ENCODE data around the gene LRP2. TPM values are rescaled to one million over a fixed set of nuclear protein-coding genes. Genes with fewer than 3 reads are reported as not detected.

Gene LRP2
- total RNA-seq, 2 experiments from 2014 or later: 1.4 to 1.6 TPM

DNA sequence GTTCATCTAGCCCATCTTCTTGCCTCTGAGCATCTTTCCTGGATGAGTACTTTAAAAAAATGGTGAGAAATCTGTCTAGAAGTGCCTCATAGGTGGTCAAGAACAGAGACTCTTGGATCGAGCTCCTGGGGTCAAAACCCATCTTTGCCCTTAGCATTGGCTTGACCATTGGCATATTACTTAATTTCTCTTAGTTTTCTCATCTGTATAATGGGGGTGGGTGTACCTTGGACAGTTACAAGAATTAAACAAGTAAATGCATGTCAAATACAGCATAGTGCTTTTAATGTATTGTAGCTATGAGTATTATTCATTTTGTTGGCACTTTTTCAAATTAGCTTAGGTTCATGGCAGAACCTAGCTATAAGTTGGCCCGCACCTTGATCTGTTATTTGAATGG, 256.2 kb downstream of the LRP2 start:
- Mint-ChIP-seq H3K27me3 (peaks cover 4% of the 10 kb centered on the region), H3K4me3 (no peak overlapping the region), H3K4me1 (peaks cover 42% of the 10 kb centered on the region), H3K36me3 (no peaks in the 10 kb centered on the region), H3K27ac (no peak overlapping the region), H3K9me3 (no peaks in the 10 kb centered on the region)
- DNase-seq: no peak

DNA sequence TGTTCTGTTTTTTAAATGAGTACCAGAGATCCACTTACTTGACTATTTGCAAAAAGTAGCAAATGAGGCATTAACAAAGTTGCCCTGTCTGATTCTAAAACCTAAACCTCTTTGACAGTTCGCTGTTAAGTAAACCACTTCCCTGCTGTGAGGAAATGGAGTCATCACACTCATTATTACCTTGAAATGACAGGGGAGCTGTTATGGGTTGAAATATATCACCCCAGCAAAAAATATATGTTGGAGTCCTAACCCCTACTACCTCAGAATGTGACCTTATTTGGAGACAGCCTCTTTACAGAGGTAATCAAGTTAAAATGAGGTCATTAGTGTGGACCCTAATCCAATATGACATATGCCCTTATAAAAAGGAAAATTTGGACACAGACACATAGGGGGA, 256.9 kb downstream of the LRP2 start:
- H3K9me3 Mint-ChIP-seq: no peaks in the 10 kb centered on the region
- DNase-seq: no peak
- H3K4me1 Mint-ChIP-seq: peaks cover 42% of the 10 kb centered on the region
- H3K36me3 Mint-ChIP-seq: no peaks in the 10 kb centered on the region
- H3K27me3 Mint-ChIP-seq: peaks cover 4% of the 10 kb centered on the region
- no peak overlapping the region for H3K27ac Mint-ChIP-seq
- no peak overlapping the region for H3K4me3 Mint-ChIP-seq

DNA sequence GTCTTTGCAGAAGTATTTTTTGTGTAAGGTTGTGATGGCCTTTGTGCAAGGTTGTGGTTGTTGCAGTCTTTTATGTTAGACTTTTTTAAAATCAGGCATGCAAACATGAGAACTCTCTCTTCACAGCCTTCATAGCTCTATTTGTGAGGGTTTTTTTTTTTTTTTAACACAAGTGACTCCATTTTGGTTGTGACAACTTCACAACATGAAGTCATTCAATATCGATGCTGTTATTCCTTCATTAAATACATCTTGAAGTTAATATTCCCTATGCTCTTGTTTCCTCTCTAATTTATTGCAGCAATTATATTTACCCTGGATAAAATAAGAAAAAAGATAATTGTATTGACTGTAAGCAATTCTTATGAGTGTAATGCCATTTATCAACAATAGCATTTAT, 257.5 kb downstream of the LRP2 start:
- no peak for DNase-seq
- Mint-ChIP-seq H3K36me3 (no peaks in the 10 kb centered on the region), H3K4me1 (peaks cover 40% of the 10 kb centered on the region), H3K27ac (no peak overlapping the region), H3K4me3 (no peak overlapping the region), H3K27me3 (peaks cover 4% of the 10 kb centered on the region), H3K9me3 (no peaks in the 10 kb centered on the region)

DNA sequence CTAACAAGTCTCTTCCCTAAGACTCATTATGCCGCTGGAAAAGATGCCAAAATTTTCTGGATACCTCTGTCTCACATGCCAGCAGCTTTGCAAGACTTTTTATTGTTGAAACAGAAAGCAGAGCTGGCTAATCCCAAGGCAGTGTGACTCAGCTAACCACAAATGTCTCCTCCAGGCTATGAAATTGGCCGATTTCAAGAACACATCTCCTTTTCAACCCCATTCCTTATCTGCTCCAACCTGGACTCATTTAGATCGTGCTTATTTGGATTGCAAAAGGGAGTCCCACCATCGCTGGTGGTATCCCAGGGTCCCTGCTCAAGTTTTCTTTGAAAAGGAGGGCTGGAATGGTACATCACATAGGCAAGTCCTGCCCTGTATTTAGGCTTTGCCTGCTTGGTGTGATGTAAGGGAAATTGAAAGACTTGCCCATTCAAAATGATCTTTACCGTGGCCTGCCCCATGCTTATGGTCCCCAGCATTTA, 266.7 kb downstream of the LRP2 start:
- Mint-ChIP-seq H3K27ac (no peak overlapping the region), H3K4me3 (no peak overlapping the region)

DNA sequence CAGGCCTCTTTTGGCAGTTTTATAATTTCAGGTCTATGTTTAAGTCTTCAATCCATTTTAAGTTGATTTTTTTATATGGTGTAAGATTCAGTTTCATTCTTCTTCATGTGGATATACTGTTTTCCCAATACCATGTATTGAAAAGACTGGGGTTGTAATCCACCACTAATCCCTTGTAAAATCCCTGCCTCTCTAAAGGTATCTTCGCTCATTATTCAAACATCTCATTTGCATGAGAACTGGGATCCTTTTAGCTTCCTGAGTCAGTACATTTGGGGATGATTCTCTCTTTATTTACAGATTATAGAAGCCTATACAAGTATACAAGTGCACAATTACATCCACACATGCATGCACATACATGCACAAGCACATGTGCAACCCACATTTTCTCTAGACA, 267.7 kb downstream of the LRP2 start:
- Mint-ChIP-seq H3K36me3 (no peaks in the 10 kb centered on the region), H3K27me3 (peaks cover 11% of the 10 kb centered on the region), H3K4me1 (peaks cover 9% of the 10 kb centered on the region), H3K9me3 (no peaks in the 10 kb centered on the region), H3K4me3 (no peak overlapping the region), H3K27ac (no peak overlapping the region)
- no peak for DNase-seq

More for the DNA sequence above, 266.7 kb downstream of the LRP2 start:
- Mint-ChIP-seq H3K4me1 (peaks cover 9% of the 10 kb centered on the region), H3K27me3 (peaks cover 11% of the 10 kb centered on the region), H3K36me3 (no peaks in the 10 kb centered on the region), H3K9me3 (no peaks in the 10 kb centered on the region)
- DNase-seq: no peak

DNA sequence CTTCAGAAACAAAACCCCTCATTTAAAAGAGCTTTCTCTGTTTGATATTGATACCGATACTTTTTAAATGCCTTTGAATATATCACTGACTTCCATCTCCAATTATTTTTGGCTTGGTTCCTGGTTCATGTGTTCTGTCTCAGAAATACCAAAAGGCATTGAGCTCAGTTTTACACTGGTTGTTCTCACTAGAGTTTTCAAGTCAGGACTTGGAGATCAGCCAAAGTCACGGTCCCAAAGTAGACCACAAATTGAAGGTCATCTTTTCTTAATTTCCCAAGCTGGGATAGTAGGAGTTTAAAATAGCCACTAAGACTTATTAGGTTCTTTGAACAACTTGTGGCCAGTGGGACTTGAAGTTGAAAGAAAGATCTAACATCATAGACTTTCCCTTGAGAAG, 268.8 kb downstream of the LRP2 start:
- Mint-ChIP-seq H3K9me3 (no peaks in the 10 kb centered on the region), H3K27me3 (peaks cover 11% of the 10 kb centered on the region), H3K4me1 (peaks cover 9% of the 10 kb centered on the region), H3K4me3 (no peak overlapping the region), H3K27ac (no peak overlapping the region), H3K36me3 (no peaks in the 10 kb centered on the region)
- no peak for DNase-seq

DNA sequence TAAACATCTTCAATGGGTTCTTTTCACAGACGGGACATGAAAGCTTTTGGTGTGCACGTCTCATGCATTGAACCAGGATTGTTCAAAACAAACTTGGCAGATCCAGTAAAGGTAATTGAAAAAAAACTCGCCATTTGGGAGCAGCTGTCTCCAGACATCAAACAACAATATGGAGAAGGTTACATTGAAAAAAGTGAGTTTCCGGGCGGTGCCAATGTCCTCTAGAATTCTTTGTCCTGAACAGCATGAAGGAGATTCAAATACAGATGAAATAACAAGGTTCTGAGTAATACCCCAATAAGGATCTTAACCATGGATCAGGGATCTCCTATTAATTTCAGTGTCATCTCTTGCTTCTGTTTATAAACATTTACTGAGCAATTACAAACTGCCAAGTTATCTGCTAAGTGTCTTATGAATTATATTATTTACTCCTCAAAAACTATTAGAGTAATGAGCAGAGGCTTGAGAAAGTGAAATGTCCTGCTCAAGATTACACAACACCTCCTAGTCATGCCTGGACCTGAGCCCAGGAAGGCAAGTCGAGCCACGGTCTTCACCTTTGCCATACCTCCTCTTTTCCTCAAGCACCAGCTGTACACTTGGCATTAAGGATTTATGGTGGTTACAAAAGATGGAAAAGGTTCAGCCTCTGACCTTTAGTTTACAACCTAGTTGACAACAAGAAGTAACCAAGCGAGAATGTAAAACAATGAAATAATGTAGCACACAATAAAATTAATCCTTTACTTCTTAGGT, 270.4 kb downstream of the LRP2 start:
- Mint-ChIP-seq H3K27ac (no peak overlapping the region), H3K27me3 (peaks cover 11% of the 10 kb centered on the region), H3K9me3 (no peaks in the 10 kb centered on the region), H3K4me3 (no peak overlapping the region), H3K4me1 (peaks cover 9% of the 10 kb centered on the region), H3K36me3 (no peaks in the 10 kb centered on the region)
- DNase-seq: no peak

DNA sequence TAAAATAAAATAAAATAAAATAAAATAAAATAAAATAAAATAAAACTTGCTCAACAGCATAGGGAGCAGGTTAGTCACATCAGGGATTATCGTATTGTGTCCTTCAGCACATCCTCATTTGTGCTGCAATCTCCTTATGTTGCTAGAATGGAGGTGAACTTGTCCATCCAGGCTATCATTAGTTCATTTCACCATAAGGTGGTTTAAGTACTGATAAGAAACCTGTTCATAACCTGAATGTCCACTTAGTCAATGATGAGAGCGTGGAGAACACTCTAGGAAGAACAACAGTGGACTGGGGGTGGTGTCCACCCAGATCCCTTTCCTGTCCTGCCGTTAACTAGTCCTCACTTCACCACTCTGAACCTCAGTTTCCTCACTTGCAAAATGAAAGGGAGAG, 271.1 kb downstream of the LRP2 start:
- no peak overlapping the region for H3K4me3 Mint-ChIP-seq
- no peaks in the 10 kb centered on the region for H3K9me3 Mint-ChIP-seq
- no peak for DNase-seq
- no peaks in the 10 kb centered on the region for H3K36me3 Mint-ChIP-seq
- peaks cover 9% of the 10 kb centered on the region for H3K4me1 Mint-ChIP-seq
- H3K27ac Mint-ChIP-seq: no peak overlapping the region
- peaks cover 11% of the 10 kb centered on the region for H3K27me3 Mint-ChIP-seq

DNA sequence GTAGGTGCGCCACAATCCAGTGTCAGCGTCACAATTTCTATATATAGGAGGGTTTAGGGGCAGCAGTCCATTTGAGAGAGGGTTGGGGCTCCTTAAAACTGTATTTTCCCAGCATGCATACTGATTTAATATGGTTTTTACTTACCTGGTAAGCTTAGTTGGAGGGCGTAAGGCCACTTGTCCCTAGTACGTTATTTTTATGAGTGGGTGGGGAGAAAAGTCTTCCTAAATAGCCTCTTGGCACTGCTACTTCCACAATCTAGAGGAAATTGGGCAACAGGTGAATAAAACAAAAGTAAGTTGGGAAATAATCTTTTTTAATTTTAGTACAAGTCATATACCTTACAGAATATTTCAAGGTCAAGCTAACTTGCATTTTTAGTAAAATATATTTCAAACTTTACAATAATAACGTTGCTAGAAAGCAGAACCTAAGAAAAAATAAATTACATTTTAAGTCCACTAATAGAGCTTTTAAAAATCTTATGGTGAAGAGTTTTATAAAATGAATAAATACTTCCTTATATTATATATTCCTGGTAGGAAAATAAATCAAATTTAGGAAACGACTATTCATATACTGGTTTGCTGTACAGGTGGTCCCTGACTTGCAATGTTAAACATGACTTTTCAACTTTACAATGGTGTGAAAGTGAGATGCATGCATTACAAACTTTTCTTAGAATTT, 272.1 kb downstream of the LRP2 start:
- Mint-ChIP-seq H3K9me3 (no peaks in the 10 kb centered on the region), H3K27ac (no peak overlapping the region), H3K4me1 (peaks cover 1% of the 10 kb centered on the region), H3K4me3 (no peak overlapping the region), H3K36me3 (no peaks in the 10 kb centered on the region), H3K27me3 (peaks cover 11% of the 10 kb centered on the region)
- no peak for DNase-seq

DNA sequence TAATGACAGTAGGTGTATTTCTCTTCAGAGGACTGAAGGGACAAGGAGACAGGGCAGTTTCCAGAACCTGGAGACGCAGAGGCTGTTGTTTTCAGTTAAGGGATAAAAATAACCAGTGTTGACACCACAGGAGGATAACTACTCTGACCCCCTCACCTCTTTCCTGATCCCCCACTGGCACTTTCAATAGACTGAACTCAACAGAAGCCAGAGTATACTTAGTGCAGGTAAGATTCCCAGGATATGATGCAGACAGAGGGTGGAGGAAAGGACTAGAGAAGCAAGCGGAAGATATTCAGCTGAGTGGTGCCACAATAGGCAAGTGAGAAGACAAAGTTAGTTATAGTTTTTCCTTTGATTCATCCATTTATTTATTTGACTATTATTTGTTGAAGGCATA, 273.2 kb downstream of the LRP2 start:
- DNase-seq: no peak
- H3K27me3 Mint-ChIP-seq: peaks cover 11% of the 10 kb centered on the region
- no peaks in the 10 kb centered on the region for H3K36me3 Mint-ChIP-seq
- H3K27ac Mint-ChIP-seq: no peak overlapping the region
- no peak overlapping the region for H3K4me3 Mint-ChIP-seq
- no peaks in the 10 kb centered on the region for H3K4me1 Mint-ChIP-seq
- no peaks in the 10 kb centered on the region for H3K9me3 Mint-ChIP-seq

DNA sequence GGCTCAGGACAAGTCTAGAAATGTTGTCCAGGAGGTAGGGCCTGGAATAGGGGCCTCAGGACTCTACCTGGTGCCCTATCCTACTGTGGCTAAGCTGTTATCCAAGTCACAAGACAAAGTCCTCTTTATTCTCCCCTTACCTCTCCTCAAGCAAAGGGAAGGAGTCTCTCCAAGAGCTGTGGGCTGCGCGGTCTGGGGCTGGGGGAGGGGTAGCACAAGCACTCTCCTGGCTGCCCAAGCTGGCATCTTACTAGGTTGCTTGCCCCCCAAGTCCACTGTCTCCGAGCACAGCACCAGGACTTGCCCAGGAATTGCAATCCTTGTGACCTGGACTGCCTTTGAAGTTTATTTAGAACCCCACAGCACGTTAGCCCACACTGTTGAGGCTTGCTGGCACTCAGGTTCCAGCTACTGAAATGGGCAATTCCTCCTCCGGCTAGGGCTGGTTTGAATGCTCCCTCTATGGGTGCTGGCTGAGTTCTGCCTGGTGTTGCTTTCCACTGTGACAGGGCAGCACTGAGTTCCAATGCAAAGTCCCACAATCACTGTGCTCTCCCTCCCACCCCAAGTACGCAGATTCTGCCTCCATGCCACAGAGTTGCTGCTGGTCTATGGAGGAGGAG, 274.5 kb downstream of the LRP2 start:
- Mint-ChIP-seq H3K36me3 (no peaks in the 10 kb centered on the region), H3K9me3 (no peaks in the 10 kb centered on the region), H3K4me1 (peaks cover 2% of the 10 kb centered on the region), H3K27ac (no peak overlapping the region), H3K4me3 (no peak overlapping the region), H3K27me3 (peaks cover 6% of the 10 kb centered on the region)
- no peak for DNase-seq

DNA sequence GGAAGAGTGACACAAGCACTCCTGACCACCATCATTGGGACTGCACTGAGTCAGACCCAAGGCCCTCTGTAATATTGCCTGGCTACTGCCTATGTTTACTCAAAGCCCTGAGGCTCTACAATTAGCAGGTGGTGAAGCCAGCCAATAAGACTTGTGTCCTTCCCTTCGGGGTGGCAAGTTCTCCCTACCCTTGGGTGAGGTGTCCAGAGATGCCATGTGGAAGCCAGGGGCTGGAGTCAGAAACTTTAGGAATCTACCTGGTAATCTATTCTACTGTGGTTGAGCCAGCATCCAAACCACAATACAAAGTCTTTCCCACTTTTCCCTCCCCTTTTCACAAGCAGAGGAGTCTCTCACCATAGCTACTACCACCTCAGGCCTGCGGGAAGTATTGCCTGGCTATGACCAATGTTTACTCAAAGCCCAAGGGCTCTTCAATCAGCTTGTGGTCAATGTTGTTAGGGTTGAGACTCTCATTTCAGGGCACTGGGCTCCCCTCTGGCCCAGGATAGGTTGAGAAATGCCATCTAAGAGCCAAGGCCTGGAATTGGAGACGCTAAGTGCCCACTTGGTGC, 275.4 kb downstream of the LRP2 start:
- no peaks in the 10 kb centered on the region for H3K9me3 Mint-ChIP-seq
- DNase-seq: no peak
- H3K4me1 Mint-ChIP-seq: peaks cover 2% of the 10 kb centered on the region
- H3K36me3 Mint-ChIP-seq: no peaks in the 10 kb centered on the region
- peaks cover 6% of the 10 kb centered on the region for H3K27me3 Mint-ChIP-seq
- H3K4me3 Mint-ChIP-seq: no peak overlapping the region
- H3K27ac Mint-ChIP-seq: no peak overlapping the region

DNA sequence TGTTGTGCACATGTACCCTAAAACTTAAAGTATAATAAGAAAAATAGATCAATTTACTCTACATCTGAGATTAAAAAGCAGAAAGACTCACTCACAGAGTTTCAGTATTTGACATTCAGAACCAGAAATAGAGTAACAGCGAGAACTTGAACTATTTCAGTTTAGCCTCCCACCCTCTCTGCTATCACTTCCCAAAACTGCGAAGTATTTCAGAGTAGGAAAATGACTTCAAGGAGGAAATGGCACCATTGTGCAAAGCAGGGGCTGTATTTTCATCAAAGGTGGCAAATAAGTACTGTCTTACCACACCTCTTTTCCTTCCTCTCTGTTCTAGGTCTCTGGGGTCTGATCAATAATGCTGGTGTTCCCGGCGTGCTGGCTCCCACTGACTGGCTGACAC, 279.3 kb downstream of the LRP2 start:
- no peaks in the 10 kb centered on the region for H3K9me3 Mint-ChIP-seq
- DNase-seq: no peak
- H3K36me3 Mint-ChIP-seq: no peaks in the 10 kb centered on the region
- no peaks in the 10 kb centered on the region for H3K27me3 Mint-ChIP-seq
- peaks cover 2% of the 10 kb centered on the region for H3K4me1 Mint-ChIP-seq
- H3K27ac Mint-ChIP-seq: no peak overlapping the region
- no peak overlapping the region for H3K4me3 Mint-ChIP-seq

DNA sequence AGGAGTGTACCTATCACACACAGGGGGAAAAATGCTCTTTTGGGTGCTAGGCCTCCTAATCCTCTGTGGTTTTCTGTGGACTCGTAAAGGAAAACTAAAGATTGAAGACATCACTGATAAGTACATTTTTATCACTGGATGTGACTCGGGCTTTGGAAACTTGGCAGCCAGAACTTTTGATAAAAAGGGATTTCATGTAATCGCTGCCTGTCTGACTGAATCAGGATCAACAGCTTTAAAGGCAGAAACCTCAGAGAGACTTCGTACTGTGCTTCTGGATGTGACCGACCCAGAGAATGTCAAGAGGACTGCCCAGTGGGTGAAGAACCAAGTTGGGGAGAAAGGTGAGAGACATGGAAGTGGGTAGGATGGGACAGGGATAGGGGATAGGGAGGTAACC, 280.8 kb downstream of the LRP2 start:
- DNase-seq: no peak
- H3K9me3 Mint-ChIP-seq: no peaks in the 10 kb centered on the region
- peaks cover 2% of the 10 kb centered on the region for H3K4me1 Mint-ChIP-seq
- no peak overlapping the region for H3K27ac Mint-ChIP-seq
- no peak overlapping the region for H3K4me3 Mint-ChIP-seq
- no peaks in the 10 kb centered on the region for H3K27me3 Mint-ChIP-seq
- H3K36me3 Mint-ChIP-seq: no peaks in the 10 kb centered on the region
